Cardiac septum (tissue), 1 donor: Measurements from ENCODE around the gene CXXC4. TPM values are rescaled to one million over a fixed set of nuclear protein-coding genes. Genes with fewer than 3 reads are reported as not detected.

Experiments used
- DNase-seq: peaks from one replicate; pipeline ENCODE4 v3.0.0-alpha.2; 2020; ENCODE audit warnings: low spot score
- intact Hi-C: fragments of 100-400 bp; cut with DNase I; formaldehyde crosslinking; loops from one replicate; pipeline ENCODE4 v1.14.0; 2022
- total RNA-seq: library from RNA; stranded (reverse); fragmentation: NEBNext Ultra II Directional; extraction: Animal tissue kit (Norgen Biotek cat#: 25700); gene quantifications from one replicate; pipeline ENCODE4 v1.2.1, GENCODE V29; 2021
- donor health status: DM: no; HTN: no; CAD: no.

The CXXC4 gene
- total RNA-seq, 1 donor from 2014 or later = 2.5 TPM

- peak; percentile 80 for DNase-seq
- intact Hi-C loops = loop anchor here (10.0 kb wide), 3 partner anchors 124 to 1214 kb away; partner anchors contain the start of genes GSTCD and INTS12
These were observed 3.8 kb downstream of the CXXC4 start for GRCh38 chr4:104490770-104491480.

- DNase-seq = no peak
- intact Hi-C loops = loop anchor here (10.0 kb wide), 3 partner anchors 125 to 1215 kb away; partner anchors contain the start of genes GSTCD and INTS12
These were observed 4.5 kb downstream of the CXXC4 start for GRCh38 chr4:104490096-104490769.

GRCh38 chr4:104489731-104490095 lies 5.0 kb downstream of the CXXC4 start:
- intact Hi-C loops = loop anchor here (10.0 kb wide), 3 partner anchors 125 to 1215 kb away; partner anchors contain the start of genes GSTCD and INTS12
- DNase-seq = no peak

GRCh38 chr4:104488151-104488550 lies 6.5 kb downstream of the CXXC4 start:
- intact Hi-C loops = no loop called here
- no peak for DNase-seq

GRCh38 chr4:104486716-104487504 lies 7.8 kb downstream of the CXXC4 start:
- no peak for DNase-seq
- intact Hi-C loops = no loop called here

GRCh38 chr4:104475652-104476051 lies 19.0 kb downstream of the CXXC4 start:
- no peak for DNase-seq
- intact Hi-C loops = no loop called here

- DNase-seq = no peak
- intact Hi-C loops = no loop called here
These were observed 21.9 kb downstream of the CXXC4 start for GRCh38 chr4:104472766-104473165.

- intact Hi-C loops = no loop called here
These were observed 23.9 kb downstream of the CXXC4 start for GRCh38 chr4:104470770-104471169.

GRCh38 chr4:104469794-104470193 lies 24.9 kb downstream of the CXXC4 start:
- no peak for DNase-seq
- intact Hi-C loops = no loop called here

More at GRCh38 chr4:104470770-104471169, 23.9 kb downstream of the CXXC4 start:
- no peak for DNase-seq

- DNase-seq = no peak
- intact Hi-C loops = no loop called here
These were observed 29.1 kb downstream of the CXXC4 start for GRCh38 chr4:104465619-104466018.

- no peak for DNase-seq
- intact Hi-C loops = no loop called here
These were observed 29.5 kb downstream of the CXXC4 start for GRCh38 chr4:104465201-104465600.

GRCh38 chr4:104462641-104463040 lies 32.1 kb downstream of the CXXC4 start:
- intact Hi-C loops = no loop called here
- DNase-seq = no peak

- intact Hi-C loops = no loop called here
- no peak for DNase-seq
These were observed 37.2 kb downstream of the CXXC4 start for GRCh38 chr4:104457308-104457981.

GRCh38 chr4:104451573-104451972 lies 43.1 kb downstream of the CXXC4 start:
- intact Hi-C loops = no loop called here
- no peak for DNase-seq

- no peak for DNase-seq
- intact Hi-C loops = no loop called here
These were observed 45.2 kb downstream of the CXXC4 start for GRCh38 chr4:104449537-104449936.

GRCh38 chr4:104447294-104447693 lies 47.4 kb downstream of the CXXC4 start:
- DNase-seq = no peak
- intact Hi-C loops = no loop called here

GRCh38 chr4:104446431-104447278 lies 48.0 kb downstream of the CXXC4 start:
- no peak for DNase-seq
- intact Hi-C loops = no loop called here

GRCh38 chr4:104444685-104445084 lies 50.0 kb downstream of the CXXC4 start:
- no peak for DNase-seq
- intact Hi-C loops = no loop called here

GRCh38 chr4:104436542-104436941 lies 58.2 kb downstream of the CXXC4 start:
- intact Hi-C loops = no loop called here
- no peak for DNase-seq
